Thoracic aorta (tissue), 2 donors: ENCODE data around the gene RAI2. TPM values are rescaled to one million over a fixed set of nuclear protein-coding genes. Genes with fewer than 3 reads are reported as not detected.

Source experiments
- ATAC-seq: fragments of 150-250 bp; one replicate; pipeline ENCODE4 v1.8.0; 2017; ENCODE audit warnings: low read depth; ENCODE audit not compliant: insufficient number of reproducible peaks, low FRiP score
- DNase-seq: peaks from one replicate; pipeline ENCODE4 v3.0.0-alpha.2; 2020; ENCODE audit warnings: low spot score
- H3K27ac ChIP-seq, 2 donors: fragments of 200-600 bp; sonication (generic); 1 replicate in 1 of 2; 2 replicates in 1 of 2; pipeline ENCODE4 v1.5.1; 2016; ENCODE audit warnings: mild to moderate bottlenecking in 2 of 2, moderate library complexity in 2 of 2
- H3K27me3 ChIP-seq: fragments of 200-600 bp; sonication (generic); replicated peaks from 2 replicates; pipeline ENCODE4 v1.6.0; 2016; ENCODE audit warnings: mild to moderate bottlenecking; ENCODE audit not compliant: insufficient read depth
- H3K36me3 ChIP-seq: fragments of 200-600 bp; sonication (generic); one replicate; pipeline ENCODE4 v1.5.1; 2016
- H3K4me1 ChIP-seq, 2 donors: fragments of 200-600 bp; sonication (generic); 1 replicate in 1 of 2; 2 replicates in 1 of 2; pipeline versions ENCODE4 v1.5.1 to v1.6.0; 2016; ENCODE audit warnings: low read depth in 2 of 2, mild to moderate bottlenecking in 1 of 2; ENCODE audit not compliant: control insufficient read depth in 1 of 2
- H3K4me3 ChIP-seq: fragments of 200-600 bp; sonication (generic); 2 replicates; pipeline ENCODE4 v1.5.1; 2016; ENCODE audit warnings: mild to moderate bottlenecking
- H3K9me3 ChIP-seq: fragments of 200-600 bp; sonication (generic); 2 replicates; pipeline ENCODE4 v1.5.1; 2016
- total RNA-seq, 2 donors: library from RNA; depleted of rRNA; stranded (reverse); fragments of >200 nt; gene quantifications; one replicate each; pipeline versions ENCODE4 v1.1.0 to v1.2.3, GENCODE V29; 2016
- TF ChIP-seq, protein P1 (sequence below): fragments of 200-600 bp; sonication (generic); IDR thresholded peaks from one replicate; pipeline ENCODE4 v1.5.1; 2019; ENCODE audit warnings: antibody characterized with exemption

The RAI2 gene
- total RNA-seq, 2 donors from 2014 or later = 15.9 to 21.5 TPM

- DNase-seq = no peak
- no peak overlapping the region for H3K27ac ChIP-seq
- H3K4me3 ChIP-seq = no peak overlapping the region
- TF ChIP-seq, protein P1, sequence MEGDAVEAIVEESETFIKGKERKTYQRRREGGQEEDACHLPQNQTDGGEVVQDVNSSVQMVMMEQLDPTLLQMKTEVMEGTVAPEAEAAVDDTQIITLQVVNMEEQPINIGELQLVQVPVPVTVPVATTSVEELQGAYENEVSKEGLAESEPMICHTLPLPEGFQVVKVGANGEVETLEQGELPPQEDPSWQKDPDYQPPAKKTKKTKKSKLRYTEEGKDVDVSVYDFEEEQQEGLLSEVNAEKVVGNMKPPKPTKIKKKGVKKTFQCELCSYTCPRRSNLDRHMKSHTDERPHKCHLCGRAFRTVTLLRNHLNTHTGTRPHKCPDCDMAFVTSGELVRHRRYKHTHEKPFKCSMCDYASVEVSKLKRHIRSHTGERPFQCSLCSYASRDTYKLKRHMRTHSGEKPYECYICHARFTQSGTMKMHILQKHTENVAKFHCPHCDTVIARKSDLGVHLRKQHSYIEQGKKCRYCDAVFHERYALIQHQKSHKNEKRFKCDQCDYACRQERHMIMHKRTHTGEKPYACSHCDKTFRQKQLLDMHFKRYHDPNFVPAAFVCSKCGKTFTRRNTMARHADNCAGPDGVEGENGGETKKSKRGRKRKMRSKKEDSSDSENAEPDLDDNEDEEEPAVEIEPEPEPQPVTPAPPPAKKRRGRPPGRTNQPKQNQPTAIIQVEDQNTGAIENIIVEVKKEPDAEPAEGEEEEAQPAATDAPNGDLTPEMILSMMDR = no peak
- H3K36me3 ChIP-seq = no peaks in the 10 kb centered on the region
- no peaks in the 10 kb centered on the region for H3K9me3 ChIP-seq
- peaks cover 0 to 15% of the 10 kb centered on the region in 2 donors for H3K4me1 ChIP-seq
- no peak for ATAC-seq
- H3K27me3 ChIP-seq = no peaks in the 10 kb centered on the region
These were observed 30.9 kb downstream of the RAI2 start for GRCh38 chrX:17830211-17830610.

DNA sequence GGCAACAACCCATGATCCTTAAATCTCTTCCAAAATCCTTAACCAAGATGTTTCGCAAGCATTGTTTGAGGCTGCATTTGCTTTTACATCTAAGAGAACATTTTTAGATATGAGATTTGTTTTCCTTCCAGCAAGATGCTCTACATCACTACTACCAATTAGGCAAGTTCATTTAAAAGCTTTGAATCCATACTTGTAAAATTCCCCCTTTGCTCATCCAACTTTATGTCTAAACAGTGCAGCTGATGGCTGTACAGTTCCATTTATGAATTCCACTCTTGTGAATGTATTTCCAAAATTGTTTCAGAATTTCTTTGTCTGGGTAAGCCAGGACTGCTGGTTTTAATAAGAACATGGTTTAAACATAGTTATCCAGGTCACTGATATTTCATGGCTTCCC is 31.5 kb downstream of the RAI2 start:
- TF ChIP-seq, protein P1 = no peak
- Histone ChIP-seq H3K27me3 (no peaks in the 10 kb centered on the region), H3K27ac (no peak overlapping the region), H3K9me3 (no peaks in the 10 kb centered on the region), H3K36me3 (no peaks in the 10 kb centered on the region), H3K4me1 (peaks cover 0 to 15% of the 10 kb centered on the region in 2 donors), H3K4me3 (no peak overlapping the region)
- no peak for DNase-seq
- ATAC-seq = no peak

DNA sequence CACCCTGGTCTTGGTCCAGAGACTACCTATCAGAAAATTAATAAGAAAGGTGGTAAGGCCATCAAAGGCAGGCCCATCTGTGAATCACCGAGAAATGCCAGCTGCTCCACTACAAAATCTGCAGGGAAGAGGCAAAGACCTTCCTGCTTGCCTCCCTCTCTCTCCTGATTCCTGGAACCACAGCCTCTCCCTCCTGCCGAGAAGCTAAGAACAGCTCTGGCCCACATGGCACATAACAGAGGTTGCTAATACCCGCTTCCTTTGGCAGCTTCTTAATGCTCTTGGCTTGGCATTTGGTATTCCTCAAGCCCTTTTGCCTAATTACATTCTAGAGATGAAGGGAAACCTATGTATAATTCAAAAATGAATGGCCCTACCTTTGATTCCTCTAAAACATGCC is 32.9 kb downstream of the RAI2 start:
- H3K9me3 ChIP-seq = no peaks in the 10 kb centered on the region
- ATAC-seq (no peak), DNase-seq (no peak)
- H3K4me3 ChIP-seq = no peak overlapping the region
- no peak overlapping the region for H3K27ac ChIP-seq
- TF ChIP-seq, protein P1 = no peak
- H3K27me3 ChIP-seq = no peaks in the 10 kb centered on the region
- H3K4me1 ChIP-seq = peaks cover 0 to 15% of the 10 kb centered on the region in 2 donors
- H3K36me3 ChIP-seq = no peaks in the 10 kb centered on the region

DNA sequence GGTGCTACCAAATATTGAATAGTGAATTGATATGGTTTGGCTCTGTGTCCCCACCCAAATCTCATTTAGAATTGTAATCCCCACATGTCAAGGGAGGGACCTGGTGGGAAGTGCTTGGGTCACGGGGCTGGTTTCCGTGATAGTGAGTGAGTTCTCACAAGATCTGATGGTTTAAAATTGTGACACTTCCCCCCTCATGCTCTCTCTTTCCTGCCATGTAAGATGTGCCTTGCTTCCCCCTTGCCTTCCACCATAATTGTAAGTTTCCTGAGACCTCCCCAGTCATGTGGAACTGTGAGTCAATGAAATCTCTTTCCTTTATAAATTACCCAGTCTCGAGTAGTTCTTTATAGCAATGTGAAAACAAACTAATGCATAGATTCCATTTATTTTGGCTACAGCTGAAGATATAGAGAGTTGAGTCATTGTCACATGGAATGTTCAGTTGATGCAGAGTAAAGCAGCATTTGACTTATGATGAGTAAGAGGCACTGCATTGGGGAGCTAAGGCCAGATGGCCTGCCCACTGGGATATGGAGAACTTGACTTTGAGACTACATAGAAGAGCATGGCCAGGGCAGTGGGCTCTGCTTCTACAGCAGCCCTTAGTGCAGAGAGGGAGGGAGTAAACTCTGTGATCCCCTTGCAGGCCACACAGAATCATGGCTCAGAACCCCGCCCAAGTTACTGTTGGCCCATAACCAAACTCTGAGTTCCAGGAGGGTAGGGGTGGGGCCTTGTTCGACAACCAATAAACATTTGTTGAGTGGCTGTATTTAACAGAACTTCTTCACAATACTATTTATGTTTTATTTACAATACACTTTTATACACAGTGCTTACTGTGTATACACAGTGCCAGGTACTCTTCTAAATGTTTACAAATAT is 34.2 kb downstream of the RAI2 start:
- TF ChIP-seq, protein P1 = no peak
- DNase-seq (no peak), ATAC-seq (no peak)
- Histone ChIP-seq H3K4me3 (no peak overlapping the region), H3K4me1 (peaks cover 0 to 15% of the 10 kb centered on the region in 2 donors), H3K36me3 (no peaks in the 10 kb centered on the region), H3K27me3 (no peaks in the 10 kb centered on the region), H3K27ac (no peak overlapping the region), H3K9me3 (no peaks in the 10 kb centered on the region)

- Histone ChIP-seq H3K27me3 (no peaks in the 10 kb centered on the region), H3K27ac (no peak overlapping the region), H3K9me3 (no peaks in the 10 kb centered on the region), H3K36me3 (no peaks in the 10 kb centered on the region), H3K4me3 (no peak overlapping the region), H3K4me1 (peaks cover 3 to 16% of the 10 kb centered on the region in 2 donors)
- TF ChIP-seq, protein P1 = no peak
- DNase-seq = no peak
- ATAC-seq = no peak
These were observed 36.1 kb downstream of the RAI2 start for GRCh38 chrX:17824980-17825379.
